Skeletal muscle tissue (tissue), 4 donors: ENCODE results near the gene APEH. TPM values are rescaled to one million over a fixed set of nuclear protein-coding genes. Genes with fewer than 3 reads are reported as not detected.
A peak's percentile ranks its signal among the peaks of the same experiment; 100 is the strongest.
"Not testable (repeated sequence)": the region's sequence is repeated elsewhere in the genome, so short reads cannot be mapped to it uniquely, and the experiment has no call there.

Experiments used
- H3K27ac ChIP-seq: one replicate; pipeline ENCODE4 v1.7.0; 2013; ENCODE audit warnings: mild to moderate bottlenecking, low read depth, low read length, inconsistent platforms
- H3K27me3 ChIP-seq, 3 donors: one replicate each; pipeline ENCODE4 v1.7.0; 2013; ENCODE audit warnings: low read length in 3 of 3; ENCODE audit not compliant: control insufficient read depth in 3 of 3, insufficient read depth in 3 of 3
- H3K36me3 ChIP-seq, 3 donors: one replicate each; pipeline ENCODE4 v1.7.0; 2013; ENCODE audit warnings: low read length in 3 of 3; ENCODE audit not compliant: control insufficient read depth in 3 of 3, insufficient read depth in 3 of 3
- H3K4me1 ChIP-seq, 3 donors: one replicate each; pipeline ENCODE4 v1.7.0; 2013; ENCODE audit warnings: low read length in 3 of 3, mild to moderate bottlenecking in 3 of 3; ENCODE audit not compliant: control insufficient read depth in 3 of 3, insufficient read depth in 3 of 3
- H3K4me3 ChIP-seq, 3 donors: one replicate each; pipeline ENCODE4 v1.7.0; 2013; ENCODE audit warnings: low read length in 3 of 3
- H3K9ac ChIP-seq, 3 donors: one replicate each; pipeline ENCODE4 v1.7.0; 2013; ENCODE audit warnings: low read length in 3 of 3, mild to moderate bottlenecking in 3 of 3, moderate library complexity in 2 of 3, low read depth in 1 of 3
- H3K9me3 ChIP-seq, 3 donors: one replicate each; pipeline ENCODE4 v1.7.0; 2013; ENCODE audit warnings: low read length in 3 of 3; ENCODE audit not compliant: control insufficient read depth in 3 of 3
- total RNA-seq: library from RNA; depleted of rRNA; stranded (reverse); fragments of >200 nt; gene quantifications from one replicate; pipeline ENCODE4 v1.2.3, GENCODE V29; 2014
- donor health status: Osteomylitis.

APEH gene
- total RNA-seq, 1 donor from 2014 or later = 75.2 TPM

DNA sequence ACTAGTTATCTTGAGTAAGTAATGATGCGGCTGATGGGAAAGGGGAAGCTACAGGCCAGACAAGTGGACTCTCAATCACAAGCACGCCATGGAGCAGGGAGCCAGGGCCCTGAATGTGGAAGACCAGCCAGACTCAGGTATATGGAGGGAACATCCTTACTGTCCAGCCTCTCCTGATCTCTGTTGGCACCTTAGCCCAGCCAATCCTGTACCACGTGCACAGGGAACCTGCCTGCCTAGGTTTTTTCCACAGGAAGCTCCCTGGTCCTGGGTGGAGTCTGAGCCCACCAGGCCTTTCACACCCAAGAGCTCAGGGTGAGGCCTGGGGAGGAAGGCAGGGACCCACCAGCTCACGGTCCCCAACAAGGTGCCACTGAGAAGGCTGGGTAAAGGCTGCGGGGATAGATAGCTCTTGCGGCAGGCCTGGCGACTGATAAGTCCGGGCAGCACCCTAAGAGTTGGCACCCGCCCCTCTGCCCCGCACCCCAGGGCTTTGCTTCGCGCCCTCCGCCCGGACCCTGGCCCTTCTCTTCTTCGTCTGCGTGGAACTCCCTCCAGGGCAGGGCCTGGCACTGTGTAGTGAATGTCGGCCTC, 933 bp upstream of the APEH start:
- Histone ChIP-seq H3K4me1 (peaks cover 19 to 40% (median 20%) of the 10 kb centered on the region in 3 donors), H3K9me3 (no peaks in the 10 kb centered on the region), H3K27ac (peak overlapping the region; percentile 93), H3K36me3 (peaks cover 27 to 31% (median 28%) of the 10 kb centered on the region in 3 donors), H3K27me3 (peaks cover 0 to 9% (median 2%) of the 10 kb centered on the region in 3 donors), H3K4me3 (peak overlapping the region; percentile 68 to 95 (median 91)), H3K9ac (peak overlapping the region; percentile 57 to 92 (median 85))

- Histone ChIP-seq H3K4me1 (peaks cover 16 to 37% (median 18%) of the 10 kb centered on the region in 3 donors), H3K9ac (peak overlapping the region; percentile 77 to 92 (median 85)), H3K27me3 (peaks cover 0 to under 1% (median 0%) of the 10 kb centered on the region in 3 donors), H3K27ac (peak overlapping the region; percentile 93), H3K9me3 (no peaks in the 10 kb centered on the region), H3K36me3 (peaks cover 40 to 43% (median 41%) of the 10 kb centered on the region in 3 donors), H3K4me3 (peak overlapping the region; percentile 78 to 95 (median 91))
These were observed 389 bp downstream of the APEH start for GRCh38 chr3:49674497-49674983.

DNA sequence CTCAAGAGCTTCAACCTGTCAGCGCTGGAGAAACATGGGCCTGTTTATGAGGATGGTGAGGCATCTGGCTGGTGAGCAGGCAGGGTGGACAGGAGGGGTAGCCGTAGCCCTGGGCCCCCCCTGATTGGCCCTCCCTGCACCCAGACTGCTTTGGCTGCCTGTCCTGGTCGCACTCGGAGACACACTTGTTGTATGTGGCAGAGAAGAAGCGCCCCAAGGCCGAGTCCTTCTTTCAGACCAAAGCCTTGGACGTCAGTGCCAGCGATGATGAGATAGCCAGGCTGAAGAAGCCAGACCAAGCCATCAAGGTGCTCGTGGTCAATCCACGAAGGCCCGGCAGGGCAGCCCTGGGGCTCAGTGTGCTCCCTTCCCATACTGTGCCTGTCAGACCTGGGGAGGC, 1.8 kb downstream of the APEH start:
- Histone ChIP-seq H3K4me3 (no peak overlapping the region), H3K27me3 (no peaks in the 10 kb centered on the region), H3K9me3 (no peaks in the 10 kb centered on the region), H3K27ac (no peak overlapping the region), H3K9ac (no peak overlapping the region), H3K36me3 (peaks cover 53 to 57% (median 55%) of the 10 kb centered on the region in 3 donors), H3K4me1 (peaks cover 16 to 46% (median 18%) of the 10 kb centered on the region in 3 donors)

GRCh38 chr3:49680493-49681231, 6.5 kb downstream of the APEH start:
- H3K4me1 ChIP-seq = peaks cover 0 to 18% (median 0%) of the 10 kb centered on the region in 3 donors
- no peak overlapping the region for H3K4me3 ChIP-seq
- no peak overlapping the region for H3K27ac ChIP-seq
- peaks cover 85 to 87% (median 86%) of the 10 kb centered on the region in 3 donors for H3K36me3 ChIP-seq
- H3K27me3 ChIP-seq = no peaks in the 10 kb centered on the region
- H3K9ac ChIP-seq = no peak overlapping the region
- no peaks in the 10 kb centered on the region for H3K9me3 ChIP-seq

DNA sequence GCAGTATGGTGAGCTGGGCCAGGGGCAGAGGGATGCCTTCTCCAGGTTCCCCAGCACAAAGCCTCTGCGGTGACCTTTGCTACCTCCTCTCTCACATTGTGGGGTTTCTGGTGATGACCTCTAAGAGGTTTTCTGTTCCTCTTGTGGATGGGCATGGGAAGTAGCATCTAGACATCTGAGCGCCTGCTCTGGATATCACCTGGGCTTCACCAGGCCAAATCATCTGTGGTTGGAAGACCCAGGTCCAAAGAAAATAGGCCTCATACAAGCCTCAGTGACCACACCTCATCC, 7.0 kb downstream of the APEH start:
- Histone ChIP-seq H3K27ac (no peak overlapping the region), H3K4me3 (no peak overlapping the region), H3K9me3 (no peaks in the 10 kb centered on the region), H3K4me1 (peaks cover 0 to 16% (median 0%) of the 10 kb centered on the region in 3 donors), H3K9ac (no peak overlapping the region), H3K36me3 (peaks cover 80 to 82% (median 81%) of the 10 kb centered on the region in 3 donors), H3K27me3 (no peaks in the 10 kb centered on the region)

- H3K27me3 ChIP-seq = no peaks in the 10 kb centered on the region
- no peaks in the 10 kb centered on the region for H3K9me3 ChIP-seq
- no peak overlapping the region for H3K27ac ChIP-seq
- H3K36me3 ChIP-seq = peaks cover 76 to 78% (median 77%) of the 10 kb centered on the region in 3 donors
- no peak overlapping the region for H3K4me3 ChIP-seq
- peaks cover 0 to 13% (median 3%) of the 10 kb centered on the region in 3 donors for H3K4me1 ChIP-seq
- H3K9ac ChIP-seq = no peak overlapping the region
These were observed 7.4 kb downstream of the APEH start for GRCh38 chr3:49681543-49681942.

- Histone ChIP-seq H3K27me3 (no peaks in the 10 kb centered on the region), H3K36me3 (peaks cover 60 to 63% (median 61%) of the 10 kb centered on the region in 3 donors), H3K9me3 (no peaks in the 10 kb centered on the region)
These were observed 9.0 kb downstream of the APEH start for GRCh38 chr3:49683162-49683561.

DNA sequence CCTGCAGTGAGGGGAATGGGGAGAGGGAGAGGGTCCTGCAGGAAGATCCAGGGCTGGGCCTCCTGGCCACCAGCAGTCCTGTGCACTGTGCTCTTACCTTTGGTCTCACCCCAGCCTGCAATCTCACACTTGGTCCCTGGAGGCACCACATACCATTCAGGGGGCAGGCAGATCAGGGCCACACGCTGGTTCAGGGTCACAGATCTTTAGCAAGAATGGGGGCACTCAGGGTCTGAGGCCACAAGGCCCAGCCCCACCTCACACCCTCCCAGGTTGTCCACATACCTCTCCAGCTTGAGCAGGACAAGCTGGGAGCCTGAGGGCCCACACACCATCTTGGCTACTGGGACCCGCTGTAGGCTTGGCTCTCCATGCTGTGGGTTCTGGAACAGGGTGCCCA, 10.3 kb downstream of the APEH start:
- H3K4me3 ChIP-seq, H3K27ac ChIP-seq, H3K27me3 ChIP-seq, H3K9ac ChIP-seq, H3K9me3 ChIP-seq: not testable (repeated sequence)
- peaks cover 47 to 50% (median 48%) of the 10 kb centered on the region in 3 donors for H3K36me3 ChIP-seq
- H3K4me1 ChIP-seq = peaks cover 10 to 30% (median 23%) of the 10 kb centered on the region in 3 donors

More at GRCh38 chr3:49683162-49683561, 9.0 kb downstream of the APEH start:
- H3K4me1 ChIP-seq = peaks cover 4 to 20% (median 13%) of the 10 kb centered on the region in 3 donors
- H3K9ac ChIP-seq = no peak overlapping the region
- H3K4me3 ChIP-seq = no peak overlapping the region
- H3K27ac ChIP-seq = no peak overlapping the region

- not testable (repeated sequence) for H3K27me3 ChIP-seq, H3K27ac ChIP-seq, H3K4me3 ChIP-seq, H3K9ac ChIP-seq, H3K9me3 ChIP-seq
- Histone ChIP-seq H3K4me1 (peaks cover 14 to 32% (median 23%) of the 10 kb centered on the region in 3 donors), H3K36me3 (peaks cover 41 to 44% (median 41%) of the 10 kb centered on the region in 3 donors)
These were observed 11.0 kb downstream of the APEH start for GRCh38 chr3:49685103-49685502.

DNA sequence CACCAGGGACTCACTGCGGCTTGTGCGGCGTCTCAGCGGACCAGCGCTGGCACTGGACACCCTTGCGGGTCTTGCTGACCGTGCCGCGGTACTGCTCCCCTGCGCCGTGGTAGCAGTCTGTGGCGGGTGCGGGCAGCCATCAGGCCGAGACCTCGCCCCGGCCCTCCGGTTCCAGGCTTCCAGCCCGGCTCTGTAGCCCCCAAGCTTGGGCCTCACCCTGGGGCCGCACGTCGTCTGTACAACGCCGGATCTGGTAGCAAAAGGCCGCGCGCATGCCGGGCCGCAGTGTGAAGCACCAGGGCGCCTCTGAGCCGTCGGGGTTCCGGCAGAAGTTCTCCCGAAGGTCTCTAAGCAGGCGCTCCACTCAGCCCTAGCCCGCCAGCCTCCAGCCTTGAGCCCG, 11.7 kb downstream of the APEH start:
- H3K9ac ChIP-seq, H3K4me3 ChIP-seq, H3K27me3 ChIP-seq, H3K27ac ChIP-seq, H3K9me3 ChIP-seq: not testable (repeated sequence)
- Histone ChIP-seq H3K36me3 (peaks cover 33 to 37% (median 34%) of the 10 kb centered on the region in 3 donors), H3K4me1 (peaks cover 21 to 32% (median 29%) of the 10 kb centered on the region in 3 donors)
